Hematopoietic multipotent progenitor cell treated with erythropoietin and hydrocortisone succinate and interleukin-3 and kit ligand, for 8 days (in vitro differentiated cells): Measurements from ENCODE around the gene OAT.
A peak's percentile ranks its signal among the peaks of the same experiment; 100 is the strongest.
"Not testable (repeated sequence)": the region's sequence is repeated elsewhere in the genome, so short reads cannot be mapped to it uniquely, and the experiment has no call there.

Experiments
- DNase-seq: peaks from one replicate; pipeline ENCODE4 v3.0.0-alpha.2; 2015

Gene OAT

GRCh38 chr10:124376411-124376810 lies 42.3 kb downstream of the OAT start:
- no peak for DNase-seq

DNA sequence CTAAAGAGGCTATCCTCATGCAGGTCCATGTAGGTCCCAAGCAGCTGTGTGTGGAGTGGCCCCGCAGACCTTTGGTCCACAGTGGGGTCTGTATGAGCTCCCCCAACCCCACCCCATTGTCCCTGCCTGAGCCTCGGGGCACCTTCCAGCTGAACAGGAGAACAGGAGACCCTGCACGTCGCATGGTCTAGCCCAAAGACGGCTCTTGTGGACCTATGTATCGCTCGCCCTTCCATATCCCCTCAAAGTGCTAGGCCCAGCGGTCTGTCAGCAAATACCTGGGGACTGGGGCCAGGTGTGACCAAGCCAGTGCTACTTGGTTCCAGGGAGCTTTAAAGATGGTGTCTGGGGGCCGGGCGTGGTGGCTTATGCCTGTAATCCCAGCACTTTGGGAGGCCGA lies 43.0 kb downstream of the OAT start:
- no peak for DNase-seq

DNA sequence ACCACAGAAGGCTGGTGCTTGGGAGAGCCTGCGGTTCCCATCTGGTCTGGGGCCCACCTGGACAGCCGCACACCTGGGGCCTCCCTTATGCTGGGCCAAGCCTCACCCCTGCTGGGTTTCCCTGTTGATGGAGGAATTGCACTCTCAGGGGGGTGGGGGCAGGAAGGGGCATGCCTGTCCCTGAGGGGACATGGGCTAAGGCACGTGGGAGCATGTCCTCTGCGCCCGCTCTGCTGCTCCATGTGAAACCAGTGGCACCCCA lies 43.4 kb downstream of the OAT start:
- no peak for DNase-seq

- no peak for DNase-seq
Measured at GRCh38 chr10:124374535-124375352, 44.0 kb downstream of the OAT start.

DNA sequence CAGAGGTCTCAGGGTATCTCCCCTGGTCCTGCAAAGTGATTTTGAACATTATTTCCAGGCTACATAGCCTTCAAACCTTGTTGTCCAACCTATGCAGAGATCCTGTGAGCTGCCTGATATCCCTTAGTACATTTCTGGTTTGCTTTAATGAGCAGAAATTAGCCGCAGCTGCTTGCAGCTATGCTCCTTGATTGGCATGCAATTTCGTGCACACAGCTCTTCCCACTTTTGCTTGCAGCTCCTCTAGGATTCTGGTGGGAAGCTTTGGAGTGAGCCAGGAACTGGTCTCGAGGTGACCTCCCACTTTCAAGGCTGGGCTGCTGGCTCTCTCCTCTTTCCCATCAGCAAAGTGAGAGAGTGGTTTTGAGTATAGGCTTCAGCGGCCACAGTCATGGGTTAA lies 45.8 kb downstream of the OAT start:
- DNase-seq: no peak

DNA sequence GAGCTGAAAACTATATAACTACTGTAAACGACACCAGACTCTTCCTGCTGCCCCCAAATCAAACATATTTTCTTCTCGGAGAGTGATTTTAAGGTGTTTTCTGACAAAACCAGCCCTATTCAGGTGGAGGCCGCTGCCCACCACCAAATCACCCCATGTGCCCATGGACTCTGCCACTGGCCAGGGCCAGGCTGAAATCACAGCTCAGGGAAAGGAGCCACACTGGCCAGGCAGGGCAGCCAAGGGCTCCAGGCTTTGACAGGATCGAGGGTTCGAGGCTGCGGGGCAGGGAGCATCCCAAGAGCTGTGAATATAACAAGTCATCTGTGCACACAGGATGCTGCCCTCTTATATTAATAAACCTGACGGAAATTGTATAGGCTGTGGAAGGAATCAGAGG lies 48.3 kb downstream of the OAT start:
- DNase-seq: no peak

DNA sequence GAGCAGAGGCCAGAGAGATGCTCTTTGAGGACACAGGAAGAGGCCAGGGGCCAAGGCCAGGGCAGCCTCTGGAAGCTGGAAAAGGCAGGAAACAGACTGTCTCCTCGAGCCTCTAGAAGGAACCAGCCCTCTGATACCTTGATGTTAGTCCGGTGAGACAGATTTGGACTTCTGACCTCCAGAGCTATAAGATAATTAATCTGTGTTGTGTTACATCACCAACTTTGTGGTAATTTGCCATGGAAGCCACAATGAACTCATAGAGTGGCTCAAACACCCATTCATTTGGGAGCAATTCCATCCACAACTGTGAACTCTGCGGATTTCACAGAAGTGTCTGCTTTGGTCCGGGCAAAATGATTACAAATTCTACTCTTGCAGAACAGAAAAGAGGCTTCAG lies 48.7 kb downstream of the OAT start:
- DNase-seq: no peak

DNA sequence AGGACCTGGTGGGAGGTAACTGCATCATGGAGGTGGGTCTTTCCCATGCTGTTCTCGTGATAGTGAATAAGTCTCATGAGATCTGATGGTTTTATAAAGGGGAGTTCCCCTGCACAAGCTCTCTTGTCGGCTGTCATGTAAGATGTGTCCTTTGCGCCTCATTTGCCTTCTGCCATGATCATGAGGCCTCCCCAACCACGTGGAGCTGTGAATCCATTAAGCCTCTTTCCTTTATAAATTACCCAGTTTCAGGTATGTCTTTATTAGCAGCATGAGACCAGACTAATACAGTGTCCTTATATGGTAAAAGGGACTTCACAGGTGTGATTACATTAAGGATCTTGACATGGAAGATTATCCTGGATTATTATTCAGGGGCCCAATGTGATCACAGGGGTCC lies 49.2 kb downstream of the OAT start:
- not testable (repeated sequence) for DNase-seq

DNA sequence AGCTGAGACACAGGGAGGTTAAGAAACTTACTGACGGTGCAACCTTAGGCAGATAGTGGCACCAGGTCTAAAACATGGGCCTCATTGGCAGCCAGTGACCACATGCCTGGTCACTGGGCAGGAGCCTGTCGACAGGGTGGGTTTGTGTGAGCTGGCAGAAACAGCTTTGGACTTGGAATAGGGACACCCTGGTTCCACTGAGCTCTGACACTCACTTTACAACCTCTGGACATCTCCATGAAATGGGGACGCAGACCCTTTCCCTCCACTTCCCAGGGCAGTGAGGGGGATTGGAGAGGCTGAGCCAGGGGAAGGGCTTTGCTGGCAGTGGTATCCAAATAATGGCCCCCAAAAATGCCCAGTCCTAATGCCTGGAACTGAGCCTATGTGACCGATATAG lies 49.7 kb downstream of the OAT start:
- no peak for DNase-seq

- no peak for DNase-seq
Measured at GRCh38 chr10:124367936-124368335, 50.8 kb downstream of the OAT start.

DNA sequence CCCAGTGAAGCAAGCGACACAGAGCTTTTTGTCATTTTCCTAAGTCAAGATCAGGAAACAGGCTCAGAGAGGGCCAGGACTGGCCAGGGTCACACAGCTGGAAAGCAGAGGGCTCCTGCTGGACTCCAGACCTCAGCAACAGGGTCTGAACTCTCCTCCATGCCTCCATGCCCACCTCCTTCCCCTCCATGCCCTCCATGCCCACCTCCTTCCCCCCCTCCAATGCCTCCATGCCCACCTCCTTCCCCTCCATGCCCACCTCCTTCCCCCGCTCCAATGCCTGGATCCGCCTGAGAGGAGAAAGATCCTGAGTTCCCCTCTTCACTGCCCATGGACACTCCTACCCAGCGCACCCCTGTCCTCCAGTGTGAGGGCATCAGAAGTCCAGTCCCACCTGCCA lies 51.3 kb downstream of the OAT start:
- no peak for DNase-seq

DNA sequence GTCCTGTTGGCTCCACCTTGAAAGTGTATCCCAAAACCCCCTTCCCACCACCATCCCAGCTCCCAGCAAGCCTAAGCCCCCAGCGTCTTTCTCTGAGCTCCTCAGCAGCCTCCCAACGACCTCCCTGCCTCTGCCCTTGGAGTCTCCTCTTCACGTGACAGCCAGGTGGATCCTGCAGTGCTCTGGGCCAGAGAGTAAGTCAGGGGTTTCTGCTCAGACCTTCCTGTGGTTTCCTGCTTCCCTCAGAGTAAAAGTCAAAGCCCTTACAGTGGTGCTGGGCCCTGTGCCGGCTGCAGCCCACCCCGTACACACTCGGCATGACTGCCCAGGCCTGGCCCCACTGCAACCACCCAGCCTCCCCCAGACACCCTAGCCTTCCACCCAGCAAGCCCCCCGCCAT lies 51.9 kb downstream of the OAT start:
- no peak for DNase-seq

DNA sequence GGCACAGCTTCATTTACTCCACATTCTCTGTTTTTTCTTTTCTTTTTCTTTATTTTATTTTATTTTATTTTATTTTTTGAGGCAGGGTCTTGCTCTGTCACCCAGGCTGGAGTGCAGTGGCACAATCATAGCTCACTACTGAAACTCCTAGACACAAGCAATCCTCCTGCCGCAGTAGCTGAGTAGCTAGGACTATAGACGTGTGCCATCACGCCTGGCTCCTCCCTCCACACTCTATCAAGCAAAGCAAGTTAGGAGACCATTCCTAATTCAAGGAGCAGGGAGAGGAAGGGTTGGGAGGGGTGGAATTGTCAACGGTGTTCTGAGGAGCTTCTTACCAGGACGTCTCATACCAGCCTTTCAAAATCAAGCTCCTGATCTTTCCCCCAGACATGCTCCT lies 52.4 kb downstream of the OAT start:
- no peak for DNase-seq

DNA sequence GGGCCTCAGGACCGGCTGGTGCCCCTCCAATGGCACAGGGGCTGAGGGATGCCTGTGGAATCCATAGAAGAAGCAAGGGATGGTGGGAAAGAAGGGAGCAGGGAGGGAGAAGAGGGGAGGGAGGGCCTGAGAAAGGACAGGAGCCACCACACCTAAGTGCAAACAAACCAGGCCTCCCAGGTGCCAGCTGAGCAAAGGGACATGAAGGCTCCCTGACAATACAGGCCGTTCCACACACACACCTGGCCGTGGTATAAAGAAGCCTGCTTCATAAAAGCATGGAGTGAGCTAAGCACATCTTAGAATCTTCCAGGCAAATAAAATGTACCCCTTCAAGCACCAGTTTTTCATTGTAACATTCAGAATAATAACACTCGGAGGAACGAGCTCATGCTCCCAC lies 54.0 kb downstream of the OAT start:
- no peak for DNase-seq

- no peak for DNase-seq
Measured at GRCh38 chr10:124362568-124362967, 56.2 kb downstream of the OAT start.

DNA sequence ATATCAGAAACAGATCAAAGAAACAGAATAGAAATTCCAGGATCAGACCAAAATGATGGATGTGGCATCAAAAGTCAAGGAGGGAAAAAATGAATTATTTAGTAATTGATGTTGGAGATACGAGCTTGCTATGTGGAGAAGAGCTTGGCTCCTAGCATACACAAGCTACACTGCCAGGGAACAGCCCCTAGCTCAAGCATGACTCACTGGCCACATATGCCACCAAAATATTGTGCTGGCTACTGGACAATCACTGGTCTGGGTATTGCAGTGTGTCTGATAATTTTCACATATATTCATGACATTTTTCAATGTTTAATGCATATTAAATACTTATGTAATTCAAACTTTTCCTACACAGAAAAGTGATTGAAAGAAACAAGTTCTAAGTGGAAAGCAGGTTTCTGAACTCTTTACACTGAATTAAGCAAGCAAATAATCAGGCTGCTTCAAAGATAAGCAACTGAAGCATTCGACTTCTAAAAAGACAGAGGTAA lies 59.3 kb downstream of the OAT start:
- no peak for DNase-seq

DNA sequence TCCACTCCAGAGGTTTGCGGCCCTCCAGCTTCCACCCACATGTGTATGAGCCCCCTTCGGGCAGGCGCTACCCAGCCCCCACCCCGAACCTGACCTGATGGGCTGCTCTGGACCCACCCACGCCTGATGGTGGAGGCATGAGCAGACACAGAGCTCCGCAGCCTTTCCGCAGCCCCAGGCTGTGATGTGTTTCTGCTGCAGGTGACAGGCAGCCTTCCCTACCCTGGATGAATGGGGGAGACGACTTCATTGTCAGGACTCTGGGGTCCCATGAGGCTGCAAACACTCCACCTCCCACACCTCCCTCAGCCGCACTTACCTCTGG lies 61.2 kb downstream of the OAT start:
- DNase-seq: no peak

GRCh38 chr10:124356701-124357560 lies 61.8 kb downstream of the OAT start:
- no peak for DNase-seq

GRCh38 chr10:124354411-124355382 lies 64.0 kb downstream of the OAT start:
- peak; percentile 32 for DNase-seq

DNA sequence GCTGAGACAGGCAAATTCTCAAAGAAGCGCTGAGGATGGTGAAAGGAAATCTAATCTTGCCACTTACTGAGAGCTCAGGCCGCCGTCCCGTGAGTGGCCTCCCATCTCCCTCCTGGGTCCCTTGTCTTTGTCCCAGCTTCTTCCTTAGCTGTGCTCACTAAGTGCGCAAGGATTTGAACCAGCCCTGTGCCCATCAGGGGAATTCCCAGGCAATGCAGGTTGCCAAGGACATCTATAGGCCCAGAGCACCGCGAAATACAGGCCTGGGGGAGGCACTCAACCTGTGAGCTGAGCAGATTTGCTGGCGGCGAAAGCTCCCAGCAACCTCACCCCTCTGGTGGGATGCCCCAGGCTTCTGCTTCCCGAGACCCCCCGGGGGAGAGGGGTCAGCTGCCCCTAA lies 64.8 kb downstream of the OAT start:
- DNase-seq: no peak

DNA sequence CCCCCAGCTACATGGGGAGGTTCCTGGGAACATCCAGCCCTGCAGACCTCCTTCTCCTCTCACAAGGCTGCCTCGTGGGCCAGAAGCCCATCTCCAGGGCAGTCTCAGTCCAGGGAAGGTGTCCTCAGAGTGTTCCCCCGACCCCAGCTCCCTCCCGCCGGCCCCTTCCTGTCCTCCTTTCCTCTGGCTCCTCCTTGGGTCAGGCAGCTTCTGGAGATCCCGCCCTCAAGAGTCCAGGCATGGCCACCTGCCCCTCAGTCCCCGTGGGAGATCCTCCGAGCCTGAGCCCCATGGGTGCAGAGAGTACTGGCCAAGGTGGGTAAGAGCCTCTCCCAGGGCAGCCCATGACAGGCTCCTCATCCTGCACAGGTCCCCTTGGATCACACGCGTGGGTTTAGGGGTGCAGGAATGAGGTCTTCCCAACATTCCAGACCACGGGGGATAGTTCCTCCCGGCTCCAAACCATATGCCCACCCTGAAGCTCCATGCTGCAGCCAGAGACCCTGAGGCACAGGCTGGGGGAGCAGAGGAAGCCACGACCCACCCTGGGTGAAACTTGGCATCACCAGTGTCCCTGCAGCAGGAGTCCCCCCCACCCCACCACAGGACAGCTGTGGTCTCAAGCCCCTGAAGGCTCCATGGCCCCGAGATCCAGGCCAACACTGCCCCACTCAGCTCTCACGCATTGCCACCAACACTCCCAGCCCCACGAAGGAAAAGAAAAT lies 65.5 kb downstream of the OAT start:
- no peak for DNase-seq

GRCh38 chr10:124351481-124352220 lies 67.1 kb downstream of the OAT start:
- DNase-seq: no peak
